Karpas-422 (cell line): ENCODE results near the gene GSK3A. TPM values are rescaled to one million over a fixed set of nuclear protein-coding genes. Genes with fewer than 3 reads are reported as not detected.

ENCODE experiments used
- DNase-seq: peaks from one replicate; pipeline ENCODE4 v3.0.0-alpha.2; 2015
- H2AFZ ChIP-seq: fragments of 200-600 bp; sonication (generic); 2 replicates; pipeline ENCODE4 v1.6.1; 2014; ENCODE audit warnings: antibody characterized with exemption, low read length, mixed read lengths
- H3K27ac ChIP-seq: fragments of 200-600 bp; sonication (generic); 2 replicates; pipeline ENCODE4 v1.5.1; 2014; ENCODE audit warnings: mild to moderate bottlenecking, low read length, moderate library complexity
- H3K27me3 ChIP-seq: fragments of 200-600 bp; sonication (generic); 2 replicates; pipeline ENCODE4 v1.6.1; 2014; ENCODE audit warnings: low read length, mixed read lengths
- H3K36me3 ChIP-seq: fragments of 200-600 bp; sonication (generic); 2 replicates; pipeline ENCODE4 v1.6.1; 2014; ENCODE audit warnings: low read length, mixed read lengths; ENCODE audit not compliant: insufficient read depth
- H3K4me1 ChIP-seq: fragments of 200-600 bp; sonication (generic); 2 replicates; pipeline ENCODE4 v1.6.1; 2014; ENCODE audit warnings: mild to moderate bottlenecking, low read length, mixed read lengths
- H3K4me2 ChIP-seq: fragments of 200-600 bp; sonication (generic); 2 replicates; pipeline ENCODE4 v1.6.1; 2014; ENCODE audit warnings: low read length, low read depth, mild to moderate bottlenecking; ENCODE audit not compliant: poor library complexity, severe bottlenecking
- H3K4me3 ChIP-seq: fragments of 200-600 bp; sonication (generic); 2 replicates; pipeline ENCODE4 v1.5.1; 2014; ENCODE audit warnings: mild to moderate bottlenecking, antibody characterized with exemption, low read length, mixed read lengths
- H3K79me2 ChIP-seq: fragments of 200-600 bp; sonication (generic); 2 replicates; pipeline ENCODE4 v1.6.1; 2014; ENCODE audit warnings: mild to moderate bottlenecking, low read length, mixed read lengths
- H3K9ac ChIP-seq: fragments of 200-600 bp; sonication (generic); 2 replicates; pipeline ENCODE4 v1.6.0; 2014; ENCODE audit warnings: low read length
- H3K9me2 ChIP-seq: fragments of 200-600 bp; sonication (generic), shearing (Covaris generic); replicated peaks from 2 replicates; pipeline ENCODE4 v1.6.0; 2014; ENCODE audit warnings: mild to moderate bottlenecking, low read length, moderate library complexity; ENCODE audit not compliant: insufficient read depth
- H3K9me3 ChIP-seq: fragments of 300-700, 200-600 bp; sonication (generic); 2 replicates; pipeline ENCODE4 v1.6.1; 2014; ENCODE audit warnings: low read length, mixed read lengths
- H4K20me1 ChIP-seq: fragments of 200-600 bp; sonication (generic); 2 replicates; pipeline ENCODE4 v1.6.1; 2014; ENCODE audit warnings: mild to moderate bottlenecking, antibody characterized with exemption, low read length, low read depth; ENCODE audit not compliant: insufficient read depth
- total RNA-seq: library from RNA; depleted of rRNA; stranded (reverse); fragments of >200 nt; shearing (Covaris generic); gene quantifications from 2 replicates; pipeline ENCODE4 v1.2.3, GENCODE V29; 2014; ENCODE audit warnings: low replicate concordance

GSK3A gene
- total RNA-seq, 1 experiment from 2014 or later = 29.3 TPM

- Histone ChIP-seq H3K4me2 (no peak overlapping the region), H3K27ac (no peak overlapping the region), H3K9me2 (no peaks in the 10 kb centered on the region), H3K9me3 (no peaks in the 10 kb centered on the region), H4K20me1 (peaks cover 15% of the 10 kb centered on the region; the same call in 1 of the 2 replicates), H3K9ac (no peak overlapping the region), H3K79me2 (peaks cover 18% of the 10 kb centered on the region), H3K4me3 (no peak overlapping the region), H3K27me3 (no peaks in the 10 kb centered on the region), H3K36me3 (peaks cover 22% of the 10 kb centered on the region; the same call in 1 of the 2 replicates), H2AFZ (no peak overlapping the region), H3K4me1 (peaks cover 30% of the 10 kb centered on the region)
- no peak for DNase-seq
These were observed 45.4 kb upstream of the GSK3A start for GRCh38 chr19:42287827-42288107.

DNA sequence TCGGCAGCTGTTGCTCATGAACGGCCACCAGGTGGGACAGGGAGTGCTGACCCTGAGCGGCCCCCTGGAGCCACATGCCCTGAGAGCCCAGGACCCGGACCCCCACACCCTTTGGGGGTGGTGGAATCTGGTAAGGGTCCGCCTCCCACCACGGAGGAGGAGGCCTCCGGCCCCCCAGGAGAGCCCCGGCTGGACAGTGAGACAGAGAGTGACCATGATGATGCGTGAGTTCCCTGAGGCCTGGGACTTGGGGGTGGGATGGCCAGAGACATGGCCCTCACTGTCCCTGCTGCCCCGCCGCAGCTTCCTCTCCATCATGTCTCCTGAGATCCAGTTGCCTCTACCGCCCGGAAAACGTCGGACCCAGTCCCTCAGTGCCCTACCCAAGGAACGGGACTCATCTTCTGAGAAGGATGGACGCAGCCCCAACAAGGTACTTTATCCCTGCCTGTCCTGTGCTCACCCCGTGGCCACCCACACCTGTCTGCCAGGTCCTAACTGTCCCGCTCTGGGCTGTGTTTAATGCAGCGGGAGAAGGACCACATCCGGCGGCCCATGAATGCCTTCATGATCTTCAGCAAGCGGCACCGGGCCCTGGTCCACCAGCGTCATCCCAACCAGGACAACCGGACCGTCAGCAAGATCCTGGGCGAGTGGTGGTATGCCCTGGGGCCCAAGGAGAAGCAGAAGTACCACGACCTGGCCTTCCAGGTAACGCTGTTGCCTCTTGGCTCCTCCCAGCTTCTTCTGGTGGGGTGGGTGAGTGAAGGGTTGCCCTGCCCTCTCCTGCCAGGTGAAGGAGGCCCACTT lies 44.8 kb upstream of the GSK3A start:
- H2AFZ ChIP-seq = no peak overlapping the region
- no peaks in the 10 kb centered on the region for H3K9me2 ChIP-seq
- H3K4me3 ChIP-seq = no peak overlapping the region
- peaks cover 18% of the 10 kb centered on the region for H3K79me2 ChIP-seq
- H3K9me3 ChIP-seq = no peaks in the 10 kb centered on the region
- no peak overlapping the region for H3K27ac ChIP-seq
- H3K36me3 ChIP-seq = peaks cover 22% of the 10 kb centered on the region; the same call in 1 of the 2 replicates
- DNase-seq = no peak
- H4K20me1 ChIP-seq = peaks cover 15% of the 10 kb centered on the region; the same call in 1 of the 2 replicates
- peaks cover 35% of the 10 kb centered on the region for H3K4me1 ChIP-seq
- H3K9ac ChIP-seq = no peak overlapping the region
- H3K4me2 ChIP-seq = no peak overlapping the region
- no peaks in the 10 kb centered on the region for H3K27me3 ChIP-seq

GRCh38 chr19:42286349-42287016 lies 44.1 kb upstream of the GSK3A start:
- peaks cover 43% of the 10 kb centered on the region for H3K4me1 ChIP-seq
- H3K27ac ChIP-seq = peak overlapping the region; percentile 54
- DNase-seq = peak; percentile 61
- no peak overlapping the region for H2AFZ ChIP-seq
- H3K9me3 ChIP-seq = no peaks in the 10 kb centered on the region
- peaks cover 17% of the 10 kb centered on the region; the same call in 1 of the 2 replicates for H3K36me3 ChIP-seq
- peak overlapping the region; percentile 92 for H3K4me2 ChIP-seq
- peak overlapping the region; percentile 83 for H3K9ac ChIP-seq
- peak overlapping the region; percentile 85 for H3K4me3 ChIP-seq
- peaks cover 18% of the 10 kb centered on the region for H3K79me2 ChIP-seq
- no peaks in the 10 kb centered on the region for H3K9me2 ChIP-seq
- H3K27me3 ChIP-seq = no peaks in the 10 kb centered on the region
- peaks cover 14% of the 10 kb centered on the region; the same call in 1 of the 2 replicates for H4K20me1 ChIP-seq

DNA sequence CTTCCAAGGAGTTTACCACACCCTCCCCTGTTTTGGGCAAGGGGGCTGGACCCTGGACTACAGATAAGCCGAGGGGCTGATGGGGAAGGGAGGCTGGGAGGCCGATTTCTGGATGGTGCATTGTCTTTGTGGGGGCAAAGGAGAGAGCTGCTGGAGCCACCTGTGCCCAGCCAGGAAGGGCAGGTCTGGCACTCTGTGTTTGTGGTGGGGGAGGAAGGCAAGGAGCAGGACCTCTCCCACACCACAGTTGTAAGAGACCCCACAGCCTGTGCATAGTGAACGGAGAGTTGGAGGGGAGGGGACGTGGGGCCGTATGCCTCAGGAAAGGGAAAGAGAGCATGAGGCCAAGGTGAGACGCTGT lies 43.6 kb upstream of the GSK3A start:
- Histone ChIP-seq H3K79me2 (peaks cover 18% of the 10 kb centered on the region), H3K36me3 (peaks cover 14% of the 10 kb centered on the region; the same call in 1 of the 2 replicates), H2AFZ (no peak overlapping the region), H3K27me3 (no peaks in the 10 kb centered on the region), H4K20me1 (peaks cover 10% of the 10 kb centered on the region; the same call in 1 of the 2 replicates), H3K9ac (peak overlapping the region; percentile 83), H3K4me2 (peak overlapping the region; percentile 92), H3K9me2 (no peaks in the 10 kb centered on the region), H3K4me1 (peaks cover 47% of the 10 kb centered on the region), H3K27ac (peak overlapping the region; percentile 54), H3K4me3 (peak overlapping the region; percentile 85), H3K9me3 (no peaks in the 10 kb centered on the region)
- DNase-seq = no peak

- H3K27ac ChIP-seq = peak overlapping the region; percentile 54
- H3K79me2 ChIP-seq = peaks cover 18% of the 10 kb centered on the region
- no peak overlapping the region for H2AFZ ChIP-seq
- H3K9me3 ChIP-seq = no peaks in the 10 kb centered on the region
- H3K9ac ChIP-seq = peak overlapping the region; percentile 83
- H3K4me3 ChIP-seq = peak overlapping the region; percentile 85
- peaks cover 10% of the 10 kb centered on the region; the same call in 1 of the 2 replicates for H4K20me1 ChIP-seq
- no peaks in the 10 kb centered on the region for H3K9me2 ChIP-seq
- no peaks in the 10 kb centered on the region for H3K27me3 ChIP-seq
- peak overlapping the region; percentile 92 for H3K4me2 ChIP-seq
- H3K36me3 ChIP-seq = peaks cover 14% of the 10 kb centered on the region; the same call in 1 of the 2 replicates
- DNase-seq = peak; percentile 62
- H3K4me1 ChIP-seq = peaks cover 46% of the 10 kb centered on the region
These were observed 43.1 kb upstream of the GSK3A start for GRCh38 chr19:42285541-42285941.

- H3K4me3 ChIP-seq = peak overlapping the region; percentile 85
- DNase-seq = peak; percentile 69
- peaks cover 18% of the 10 kb centered on the region for H3K79me2 ChIP-seq
- peaks cover 47% of the 10 kb centered on the region for H3K4me1 ChIP-seq
- H3K4me2 ChIP-seq = peak overlapping the region; percentile 92
- H2AFZ ChIP-seq = no peak overlapping the region
- H3K9ac ChIP-seq = peak overlapping the region; percentile 83
- peaks cover 10% of the 10 kb centered on the region; the same call in 1 of the 2 replicates for H4K20me1 ChIP-seq
- H3K36me3 ChIP-seq = peaks cover 14% of the 10 kb centered on the region; the same call in 1 of the 2 replicates
- no peaks in the 10 kb centered on the region for H3K9me2 ChIP-seq
- H3K27me3 ChIP-seq = no peaks in the 10 kb centered on the region
- peak overlapping the region; percentile 54 for H3K27ac ChIP-seq
- H3K9me3 ChIP-seq = no peaks in the 10 kb centered on the region
These were observed 42.4 kb upstream of the GSK3A start for GRCh38 chr19:42284591-42285341.

GRCh38 chr19:42284066-42284501 lies 41.7 kb upstream of the GSK3A start:
- Histone ChIP-seq H3K4me2 (peak overlapping the region; percentile 34), H2AFZ (no peak overlapping the region), H3K4me3 (peak overlapping the region; percentile 50; the same call in 1 of the 2 replicates), H3K9ac (peak overlapping the region; percentile 76), H3K79me2 (peaks cover 18% of the 10 kb centered on the region), H4K20me1 (peaks cover 10% of the 10 kb centered on the region; the same call in 1 of the 2 replicates), H3K36me3 (peaks cover 14% of the 10 kb centered on the region; the same call in 1 of the 2 replicates), H3K9me3 (no peaks in the 10 kb centered on the region), H3K27ac (peak overlapping the region; percentile 59; the same call in 1 of the 2 replicates), H3K9me2 (no peaks in the 10 kb centered on the region), H3K4me1 (peaks cover 53% of the 10 kb centered on the region), H3K27me3 (no peaks in the 10 kb centered on the region)
- peak; percentile 95 for DNase-seq
